HG03457 (cell line): Measurements from ENCODE around the gene HMGN1.

Experiments
- ATAC-seq: cut with Tn5 transposase; IDR thresholded peaks from one replicate; pipeline ENCODE4 v1.9.1; 2021; ENCODE audit warnings: moderate number of reproducible peaks; ENCODE audit not compliant: unreplicated experiment

HMGN1 gene

GRCh38 chr21:39334611-39335010 lies 14.3 kb downstream of the HMGN1 start:
- no peak for ATAC-seq

- no peak for ATAC-seq
These were observed 16.7 kb downstream of the HMGN1 start for GRCh38 chr21:39332175-39332574.

GRCh38 chr21:39330001-39330400 lies 18.9 kb downstream of the HMGN1 start:
- ATAC-seq: no peak

- no peak for ATAC-seq
These were observed 21.2 kb downstream of the HMGN1 start for GRCh38 chr21:39327727-39328126.

GRCh38 chr21:39326607-39327307 lies 22.1 kb downstream of the HMGN1 start:
- no peak for ATAC-seq

- no peak for ATAC-seq
These were observed 23.4 kb downstream of the HMGN1 start for GRCh38 chr21:39325458-39325857.

GRCh38 chr21:39321424-39321823 lies 27.5 kb downstream of the HMGN1 start:
- no peak for ATAC-seq

GRCh38 chr21:39319814-39320332 lies 29.0 kb downstream of the HMGN1 start:
- no peak for ATAC-seq

GRCh38 chr21:39319251-39319756 lies 29.6 kb downstream of the HMGN1 start:
- no peak for ATAC-seq

GRCh38 chr21:39318091-39318959 lies 30.6 kb downstream of the HMGN1 start:
- ATAC-seq: no peak

- ATAC-seq: no peak
These were observed 31.5 kb downstream of the HMGN1 start for GRCh38 chr21:39317134-39318090.

GRCh38 chr21:39316729-39317128 lies 32.2 kb downstream of the HMGN1 start:
- no peak for ATAC-seq

GRCh38 chr21:39315603-39316445 lies 33.1 kb downstream of the HMGN1 start:
- no peak for ATAC-seq

- ATAC-seq: peak; percentile 1
These were observed 34.5 kb downstream of the HMGN1 start for GRCh38 chr21:39314143-39315027.

GRCh38 chr21:39313571-39314142 lies 35.2 kb downstream of the HMGN1 start, which contains the start of gene BRWD1:
Gene BRWD1 (minus strand): TSS chr21:39313632. CDS start chr21:39313491, 141 bp downstream.
- peak; percentile 40 for ATAC-seq

- no peak for ATAC-seq
These were observed 35.8 kb downstream of the HMGN1 start for GRCh38 chr21:39313042-39313570.

GRCh38 chr21:39312112-39313041 lies 36.5 kb downstream of the HMGN1 start:
- ATAC-seq: peak; percentile 75
